Stimulated activated CD4-positive, alpha-beta T cell treated with anti-CD3 and anti-CD28 coated beads, TNF-alpha, amount 100 ng/mL, for 24 hours (primary cell): ENCODE data around the gene RBBP6.
"Not testable (repeated sequence)": the region's sequence is repeated elsewhere in the genome, so short reads cannot be mapped to it uniquely, and the experiment has no call there.

Source experiments
- DNase-seq, 3 experiments: peaks; one replicate each; pipeline ENCODE4 v3.0.0-alpha.2; 2020; ENCODE audit warnings: low read depth in 3 of 3

The RBBP6 gene

GRCh38 chr16:24568392-24568791, 29.0 kb downstream of the RBBP6 start:
- DNase-seq: no peak

GRCh38 chr16:24571096-24571495, 31.7 kb downstream of the RBBP6 start:
- DNase-seq: no peak

- no peak for DNase-seq
Observed at GRCh38 chr16:24572069-24572468, 32.7 kb downstream of the RBBP6 start.

GRCh38 chr16:24573141-24573540, 33.8 kb downstream of the RBBP6 start:
- DNase-seq: no peak

- not testable (repeated sequence) for DNase-seq
Observed at GRCh38 chr16:24574515-24575485, 35.4 kb downstream of the RBBP6 start.

- DNase-seq: not testable (repeated sequence)
Observed at GRCh38 chr16:24575791-24576190, 36.4 kb downstream of the RBBP6 start.

- no peak for DNase-seq
Observed at GRCh38 chr16:24577167-24577566, 37.8 kb downstream of the RBBP6 start.

GRCh38 chr16:24580665-24581064, 41.3 kb downstream of the RBBP6 start:
- no peak for DNase-seq

- no peak for DNase-seq
Observed at GRCh38 chr16:24583494-24583893, 44.1 kb downstream of the RBBP6 start.

- DNase-seq: no peak
Observed at GRCh38 chr16:24589997-24590396, 50.6 kb downstream of the RBBP6 start.

GRCh38 chr16:24598777-24599437, 59.5 kb downstream of the RBBP6 start:
- no peak for DNase-seq

- no peak for DNase-seq
Observed at GRCh38 chr16:24609417-24609739, 70.0 kb downstream of the RBBP6 start.

- DNase-seq: peak in 1 of 3 experiments; percentile 9
Observed at GRCh38 chr16:24609740-24610415, 70.5 kb downstream of the RBBP6 start.

GRCh38 chr16:24610416-24610755, 71.0 kb downstream of the RBBP6 start:
- DNase-seq: peak in 1 of 3 experiments; percentile 9

GRCh38 chr16:24611310-24611709, 71.9 kb downstream of the RBBP6 start:
- DNase-seq: no peak

GRCh38 chr16:24612656-24613055, 73.3 kb downstream of the RBBP6 start:
- DNase-seq: no peak

- DNase-seq: not testable (repeated sequence)
Observed at GRCh38 chr16:24613267-24613666, 73.9 kb downstream of the RBBP6 start.

GRCh38 chr16:24617502-24617901, 78.1 kb downstream of the RBBP6 start:
- DNase-seq: no peak
